ENCODE measurements around the gene NLGN1. TPM values are rescaled to one million over a fixed set of nuclear protein-coding genes. Genes with fewer than 3 reads are reported as not detected.

The NLGN1 gene
- total and polyA plus RNA-seq, 9 of the 15 experiments (the other 6 are each of a cell fraction or from before 2014, with no cell fraction given), result under 0.01 to 0.01 TPM; not detected in 7

DNA sequence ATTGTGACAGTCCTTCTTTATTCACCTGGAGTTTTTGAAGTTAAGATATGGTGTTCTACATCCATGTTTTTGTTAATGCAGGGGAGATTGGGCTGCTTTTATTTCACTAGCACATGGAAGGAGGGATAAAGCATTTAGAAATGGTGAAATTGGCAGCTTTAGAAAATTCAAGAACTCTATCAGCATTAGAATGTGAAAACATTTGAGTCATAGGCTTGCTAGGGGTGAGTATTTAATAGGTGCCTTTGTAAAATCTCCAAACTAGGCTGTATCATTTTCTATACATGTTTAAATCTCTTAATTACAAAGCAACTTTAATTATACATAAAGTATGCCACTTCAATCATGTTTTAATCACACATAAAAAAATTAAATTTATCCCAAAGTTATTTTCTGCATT is 12.9 kb downstream of the NLGN1 start:
- no peaks in the 10 kb centered on the region for H3K4me1 ChIP-seq (replicated peaks in 1 of 2; ENCODE audit: control insufficient read depth in 2 of 2, insufficient read depth in 2 of 2, low read length in 2 of 2)
- CTCF ChIA-PET (ENCODE audit: low intra/inter-chr PET ratio), result no interaction called here
- H3K36me3 ChIP-seq (ENCODE audit: control insufficient read depth, insufficient read depth, low read length), result no peaks in the 10 kb centered on the region

DNA sequence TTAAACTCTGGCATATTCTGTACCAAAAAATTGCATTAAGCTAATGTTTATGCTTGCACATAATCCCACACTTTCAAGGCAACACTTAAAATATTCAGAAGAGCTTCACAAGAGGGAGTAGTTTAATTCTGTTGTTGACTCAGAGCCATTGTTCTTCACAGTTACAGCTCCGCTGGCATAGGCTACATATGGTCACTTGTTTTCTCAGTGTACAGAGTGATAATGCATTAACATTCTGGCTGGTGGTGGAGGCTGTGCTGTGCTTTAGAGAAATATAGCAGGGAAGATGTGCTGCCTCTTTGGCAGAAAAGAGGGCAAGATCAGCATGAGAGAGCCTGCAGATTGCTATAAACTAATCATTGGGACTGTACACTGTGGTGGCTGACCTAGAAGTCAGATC is 13.3 kb downstream of the NLGN1 start:
- Histone ChIP-seq H3K27ac (ENCODE audit: extremely low read depth, low read depth, low read length) (no peak overlapping the region), H3K4me2 (ENCODE audit: insufficient read depth, low read length) (no peak overlapping the region), H3K79me2 (ENCODE audit: control insufficient read depth, insufficient read depth, low read length) (no peaks in the 10 kb centered on the region), H3K9ac (ENCODE audit: insufficient read depth in 1 of 2, low read depth in 2 of 2, low read length in 2 of 2) (no peak overlapping the region), H3K9me3 (replicated peaks; ENCODE audit: control insufficient read depth, insufficient read depth, low read depth, low read length) (no peaks in the 10 kb centered on the region), H3K27me3 (ENCODE audit: control insufficient read depth in 2 of 2, insufficient read depth in 2 of 2, low read length in 2 of 2) (no peaks in the 10 kb centered on the region), H3K4me3 (no peak overlapping the region), H3K9me1 (ENCODE audit: control insufficient read depth, insufficient read depth, low read length) (no peaks in the 10 kb centered on the region), H2AFZ (ENCODE audit: low read depth, low read length) (no peak overlapping the region), H4K20me1 (replicated peaks; ENCODE audit: control insufficient read depth, insufficient read depth, low read length) (no peaks in the 10 kb centered on the region), H3K36me3 (ENCODE audit: control insufficient read depth, insufficient read depth, low read length) (no peaks in the 10 kb centered on the region), H3K4me1 (replicated peaks in 1 of 2; ENCODE audit: control insufficient read depth in 2 of 2, insufficient read depth in 2 of 2, low read length in 2 of 2) (no peaks in the 10 kb centered on the region)
- ChIA-PET CTCF (ENCODE audit: low intra/inter-chr PET ratio) (no interaction called here), POLR2A (no interaction called here)
- in situ Hi-C loops (cut with MboI), result no loop called here
- 0% methylated on average over 1 of the region's 1 CpG for WGBS (ENCODE audit: insufficient coverage, low coverage, missing lambda C conversion rate)
- ATAC-seq (no peak), FAIRE-seq (no peak), DNase-seq (ENCODE audit: extremely low read depth in 1 of 4, low spot score in 3 of 4) (no peak)
- intact Hi-C loops (cut with micrococcal nuclease), result no loop called here
- BruUV-seq (replicated peaks), result no TSS peak
- TF ChIP-seq ZNF707 (CRISPR knock-in tag; conservative IDR thresholded peaks at IDR 0.05) (no peak), FOXK1 (CRISPR knock-in tag; IDR thresholded peaks at IDR 0.05; ENCODE audit: borderline replicate concordance) (no peak), ZFP36 (IDR thresholded peaks at IDR 0.05; ENCODE audit: low read depth, low read length, partially characterized antibody) (no peak), ZC3H11A (IDR thresholded peaks at IDR 0.05; ENCODE audit: low read depth, low read length) (no peak), MCM7 (IDR thresholded peaks at IDR 0.05) (no peak), CHD2 (IDR thresholded peaks at IDR 0.05; ENCODE audit: low read depth, low read length) (no peak), MCM5 (IDR thresholded peaks at IDR 0.05; ENCODE audit: low read depth) (no peak), BRF1 (IDR thresholded peaks at IDR 0.05; ENCODE audit: borderline replicate concordance, extremely low read depth, insufficient read length) (no peak), MAFF (IDR thresholded peaks at IDR 0.05; ENCODE audit: low read length) (no peak)
- TF ChIP-seq, protein P1, sequence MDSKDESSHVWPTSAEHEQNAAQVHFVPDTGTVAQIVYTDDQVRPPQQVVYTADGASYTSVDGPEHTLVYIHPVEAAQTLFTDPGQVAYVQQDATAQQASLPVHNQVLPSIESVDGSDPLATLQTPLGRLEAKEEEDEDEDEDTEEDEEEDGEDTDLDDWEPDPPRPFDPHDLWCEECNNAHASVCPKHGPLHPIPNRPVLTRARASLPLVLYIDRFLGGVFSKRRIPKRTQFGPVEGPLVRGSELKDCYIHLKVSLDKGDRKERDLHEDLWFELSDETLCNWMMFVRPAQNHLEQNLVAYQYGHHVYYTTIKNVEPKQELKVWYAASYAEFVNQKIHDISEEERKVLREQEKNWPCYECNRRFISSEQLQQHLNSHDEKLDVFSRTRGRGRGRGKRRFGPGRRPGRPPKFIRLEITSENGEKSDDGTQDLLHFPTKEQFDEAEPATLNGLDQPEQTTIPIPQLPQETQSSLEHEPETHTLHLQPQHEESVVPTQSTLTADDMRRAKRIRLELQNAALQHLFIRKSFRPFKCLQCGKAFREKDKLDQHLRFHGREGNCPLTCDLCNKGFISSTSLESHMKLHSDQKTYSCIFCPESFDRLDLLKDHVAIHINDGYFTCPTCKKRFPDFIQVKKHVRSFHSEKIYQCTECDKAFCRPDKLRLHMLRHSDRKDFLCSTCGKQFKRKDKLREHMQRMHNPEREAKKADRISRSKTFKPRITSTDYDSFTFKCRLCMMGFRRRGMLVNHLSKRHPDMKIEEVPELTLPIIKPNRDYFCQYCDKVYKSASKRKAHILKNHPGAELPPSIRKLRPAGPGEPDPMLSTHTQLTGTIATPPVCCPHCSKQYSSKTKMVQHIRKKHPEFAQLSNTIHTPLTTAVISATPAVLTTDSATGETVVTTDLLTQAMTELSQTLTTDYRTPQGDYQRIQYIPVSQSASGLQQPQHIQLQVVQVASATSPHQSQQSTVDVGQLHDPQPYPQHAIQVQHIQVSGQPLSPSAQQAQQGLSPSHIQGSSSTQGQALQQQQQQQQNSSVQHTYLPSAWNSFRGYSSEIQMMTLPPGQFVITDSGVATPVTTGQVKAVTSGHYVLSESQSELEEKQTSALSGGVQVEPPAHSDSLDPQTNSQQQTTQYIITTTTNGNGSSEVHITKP (IDR thresholded peaks at IDR 0.05; ENCODE audit: partially characterized antibody), result no peak

More for the DNA sequence above, 12.9 kb downstream of the NLGN1 start:
- Histone ChIP-seq H3K9me3 (replicated peaks; ENCODE audit: control insufficient read depth, insufficient read depth, low read depth, low read length) (no peaks in the 10 kb centered on the region), H3K27ac (ENCODE audit: extremely low read depth, low read depth, low read length) (no peak overlapping the region), H3K4me2 (ENCODE audit: insufficient read depth, low read length) (no peak overlapping the region), H2AFZ (ENCODE audit: low read depth, low read length) (no peak overlapping the region), H4K20me1 (replicated peaks; ENCODE audit: control insufficient read depth, insufficient read depth, low read length) (no peaks in the 10 kb centered on the region), H3K9me1 (ENCODE audit: control insufficient read depth, insufficient read depth, low read length) (no peaks in the 10 kb centered on the region), H3K27me3 (ENCODE audit: control insufficient read depth in 2 of 2, insufficient read depth in 2 of 2, low read length in 2 of 2) (no peaks in the 10 kb centered on the region), H3K9ac (ENCODE audit: insufficient read depth in 1 of 2, low read depth in 2 of 2, low read length in 2 of 2) (no peak overlapping the region), H3K79me2 (ENCODE audit: control insufficient read depth, insufficient read depth, low read length) (no peaks in the 10 kb centered on the region), H3K4me3 (no peak overlapping the region)
- no TSS peak for BruUV-seq (replicated peaks)
- FAIRE-seq (no peak), ATAC-seq (no peak), DNase-seq (ENCODE audit: extremely low read depth in 1 of 4, low spot score in 3 of 4) (no peak)
- TF ChIP-seq JUN (IDR thresholded peaks at IDR 0.05; ENCODE audit: borderline replicate concordance, low read depth, low read length) (no peak), JUN (CRISPR knock-in tag; IDR thresholded peaks at IDR 0.05; ENCODE audit: borderline replicate concordance) (no peak)
- TF ChIP-seq, protein P2, sequence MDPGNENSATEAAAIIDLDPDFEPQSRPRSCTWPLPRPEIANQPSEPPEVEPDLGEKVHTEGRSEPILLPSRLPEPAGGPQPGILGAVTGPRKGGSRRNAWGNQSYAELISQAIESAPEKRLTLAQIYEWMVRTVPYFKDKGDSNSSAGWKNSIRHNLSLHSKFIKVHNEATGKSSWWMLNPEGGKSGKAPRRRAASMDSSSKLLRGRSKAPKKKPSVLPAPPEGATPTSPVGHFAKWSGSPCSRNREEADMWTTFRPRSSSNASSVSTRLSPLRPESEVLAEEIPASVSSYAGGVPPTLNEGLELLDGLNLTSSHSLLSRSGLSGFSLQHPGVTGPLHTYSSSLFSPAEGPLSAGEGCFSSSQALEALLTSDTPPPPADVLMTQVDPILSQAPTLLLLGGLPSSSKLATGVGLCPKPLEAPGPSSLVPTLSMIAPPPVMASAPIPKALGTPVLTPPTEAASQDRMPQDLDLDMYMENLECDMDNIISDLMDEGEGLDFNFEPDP (CRISPR knock-in tag; IDR thresholded peaks at IDR 0.05), result no peak
- intact Hi-C loops (cut with micrococcal nuclease) (no loop called here), in situ Hi-C loops (cut with MboI) (no loop called here)
- POLR2A ChIA-PET, result no interaction called here
